Endothelial cell (in vitro differentiated cells): ENCODE results near the gene DBT. TPM values are rescaled to one million over a fixed set of nuclear protein-coding genes. Genes with fewer than 3 reads are reported as not detected.

Experiments
- DNase-seq: peaks from one replicate; pipeline ENCODE4 v3.0.0; 2021; ENCODE audit warnings: low spot score
- H3K27ac Mint-ChIP-seq: one replicate; pipeline ENCODE4 v1.8.0; 2021; ENCODE audit warnings: mixed read lengths, inconsistent platforms; ENCODE audit not compliant: unreplicated experiment
- H3K27me3 Mint-ChIP-seq: one replicate; pipeline ENCODE4 v1.8.0; 2021; ENCODE audit warnings: mild to moderate bottlenecking, moderate library complexity, mixed read lengths, inconsistent platforms; ENCODE audit not compliant: unreplicated experiment
- H3K36me3 Mint-ChIP-seq: one replicate; pipeline ENCODE4 v1.8.0; 2021; ENCODE audit warnings: mild to moderate bottlenecking, low read depth, mixed read lengths, inconsistent platforms; ENCODE audit not compliant: unreplicated experiment
- H3K4me1 Mint-ChIP-seq: one replicate; pipeline ENCODE4 v1.8.0; 2021; ENCODE audit warnings: mild to moderate bottlenecking, mixed read lengths, inconsistent platforms; ENCODE audit not compliant: unreplicated experiment
- H3K4me3 Mint-ChIP-seq: one replicate; pipeline ENCODE4 v1.8.0; 2021; ENCODE audit warnings: mild to moderate bottlenecking, mixed read lengths, inconsistent platforms; ENCODE audit not compliant: unreplicated experiment
- H3K9me3 Mint-ChIP-seq: one replicate; pipeline ENCODE4 v1.8.0; 2021; ENCODE audit warnings: mixed read lengths, inconsistent platforms; ENCODE audit not compliant: unreplicated experiment
- total RNA-seq: library from RNA; stranded (reverse); fragmentation: NEBNext Ultra II Directional; extraction: Animal tissue kit (Norgen Biotek cat#: 25700); gene quantifications from one replicate; pipeline ENCODE4 v1.2.1, GENCODE V29; 2021; ENCODE audit not compliant: unreplicated experiment
- TF ChIP-seq, protein P1 (sequence below): fragments of 200-600 bp; sonication (generic); IDR thresholded peaks from one replicate; pipeline ENCODE4 v1.5.0; 2021; ENCODE audit warnings: antibody characterized with exemption; ENCODE audit not compliant: unreplicated experiment

DBT gene
- total RNA-seq, 1 donor from 2014 or later = 8.7 TPM

DNA sequence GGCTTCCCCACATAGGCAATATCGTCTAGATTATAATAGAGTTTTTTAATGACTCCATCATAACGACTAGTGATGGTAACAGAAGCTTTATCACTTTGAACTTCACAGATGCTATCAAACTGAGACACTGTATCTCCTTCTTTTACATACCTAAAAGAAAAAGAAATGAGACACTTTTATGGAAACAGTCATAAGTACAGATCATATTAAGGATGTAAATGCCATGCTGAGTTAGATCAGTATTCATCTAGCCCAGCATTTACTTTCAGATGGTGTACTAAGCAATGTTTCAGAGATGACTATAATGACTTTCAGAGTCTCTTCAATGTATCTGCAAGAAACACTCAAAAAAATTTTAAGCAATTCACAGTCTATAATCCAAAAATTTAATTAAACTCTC, 18.9 kb downstream of the DBT start:
- Mint-ChIP-seq H3K36me3 (peaks cover 12% of the 10 kb centered on the region), H3K9me3 (no peaks in the 10 kb centered on the region), H3K4me3 (no peak overlapping the region)

DNA sequence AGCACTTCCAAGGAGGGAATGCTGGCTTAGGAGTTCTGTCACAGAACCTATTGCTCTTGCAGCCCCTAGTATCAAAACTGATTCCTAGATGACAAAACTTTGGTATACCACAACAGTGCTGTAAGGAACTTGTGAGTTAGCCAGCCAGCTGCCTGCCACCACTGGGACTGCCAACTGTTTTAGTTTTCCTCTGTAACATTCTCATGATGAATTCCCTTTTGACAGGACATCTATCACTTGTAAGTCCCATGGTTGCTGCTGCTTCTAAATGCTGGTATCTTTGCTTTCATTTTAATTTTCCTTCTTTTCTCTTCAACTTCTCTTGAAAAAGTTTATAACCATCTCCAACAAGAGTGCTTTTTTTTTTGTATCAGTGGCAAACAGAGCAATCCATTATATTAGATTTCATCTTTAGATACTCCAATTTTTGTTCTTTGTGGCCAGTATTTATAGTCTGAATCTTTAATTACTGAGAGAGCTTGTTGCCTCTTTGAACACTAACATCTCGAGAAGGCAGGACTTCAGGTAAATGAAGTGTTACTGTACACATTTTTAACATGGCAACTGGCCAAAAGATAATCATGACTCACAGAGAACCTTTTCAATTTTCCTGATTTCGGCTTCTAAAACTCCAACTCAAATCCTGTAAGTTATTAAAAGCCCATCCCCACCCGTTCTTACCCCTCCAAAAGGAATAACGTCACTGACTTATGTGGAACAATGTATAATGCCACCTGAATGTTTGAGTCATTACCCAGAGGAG, 19.8 kb downstream of the DBT start:
- Mint-ChIP-seq H3K27me3 (no peaks in the 10 kb centered on the region), H3K27ac (no peak overlapping the region), H3K9me3 (no peaks in the 10 kb centered on the region), H3K4me3 (no peak overlapping the region), H3K4me1 (peaks cover 6% of the 10 kb centered on the region), H3K36me3 (peaks cover 12% of the 10 kb centered on the region)
- no peak for DNase-seq
- TF ChIP-seq, protein P1, sequence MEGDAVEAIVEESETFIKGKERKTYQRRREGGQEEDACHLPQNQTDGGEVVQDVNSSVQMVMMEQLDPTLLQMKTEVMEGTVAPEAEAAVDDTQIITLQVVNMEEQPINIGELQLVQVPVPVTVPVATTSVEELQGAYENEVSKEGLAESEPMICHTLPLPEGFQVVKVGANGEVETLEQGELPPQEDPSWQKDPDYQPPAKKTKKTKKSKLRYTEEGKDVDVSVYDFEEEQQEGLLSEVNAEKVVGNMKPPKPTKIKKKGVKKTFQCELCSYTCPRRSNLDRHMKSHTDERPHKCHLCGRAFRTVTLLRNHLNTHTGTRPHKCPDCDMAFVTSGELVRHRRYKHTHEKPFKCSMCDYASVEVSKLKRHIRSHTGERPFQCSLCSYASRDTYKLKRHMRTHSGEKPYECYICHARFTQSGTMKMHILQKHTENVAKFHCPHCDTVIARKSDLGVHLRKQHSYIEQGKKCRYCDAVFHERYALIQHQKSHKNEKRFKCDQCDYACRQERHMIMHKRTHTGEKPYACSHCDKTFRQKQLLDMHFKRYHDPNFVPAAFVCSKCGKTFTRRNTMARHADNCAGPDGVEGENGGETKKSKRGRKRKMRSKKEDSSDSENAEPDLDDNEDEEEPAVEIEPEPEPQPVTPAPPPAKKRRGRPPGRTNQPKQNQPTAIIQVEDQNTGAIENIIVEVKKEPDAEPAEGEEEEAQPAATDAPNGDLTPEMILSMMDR = no peak

More for the DNA sequence above, 18.9 kb downstream of the DBT start:
- no peak for DNase-seq
- Mint-ChIP-seq H3K27ac (no peak overlapping the region), H3K27me3 (no peaks in the 10 kb centered on the region), H3K4me1 (peaks cover 6% of the 10 kb centered on the region)
- TF ChIP-seq, protein P1 = no peak

DNA sequence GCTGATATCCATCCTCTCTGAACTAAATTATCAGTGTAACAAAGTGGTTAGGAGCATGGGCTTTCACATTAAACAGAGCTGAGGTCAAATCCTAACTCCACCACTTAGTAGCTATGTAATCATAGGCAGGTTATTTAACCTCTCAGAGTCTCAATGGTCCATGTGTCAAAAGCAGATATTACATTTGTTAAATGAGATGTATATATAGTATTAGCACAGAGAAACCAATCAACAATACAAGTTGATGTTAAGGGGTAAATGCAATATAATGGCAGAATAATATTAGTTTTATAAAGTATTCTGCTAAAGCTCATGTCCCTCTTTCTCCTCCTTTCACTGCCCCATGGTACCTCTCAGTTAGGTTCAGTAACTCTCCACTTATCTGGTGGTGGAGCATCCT, 27.2 kb downstream of the DBT start:
- TF ChIP-seq, protein P1 = no peak
- Mint-ChIP-seq H3K4me1 (no peaks in the 10 kb centered on the region), H3K27ac (no peak overlapping the region), H3K4me3 (no peak overlapping the region), H3K9me3 (no peaks in the 10 kb centered on the region), H3K36me3 (peaks cover 5% of the 10 kb centered on the region), H3K27me3 (no peaks in the 10 kb centered on the region)
- DNase-seq = no peak

DNA sequence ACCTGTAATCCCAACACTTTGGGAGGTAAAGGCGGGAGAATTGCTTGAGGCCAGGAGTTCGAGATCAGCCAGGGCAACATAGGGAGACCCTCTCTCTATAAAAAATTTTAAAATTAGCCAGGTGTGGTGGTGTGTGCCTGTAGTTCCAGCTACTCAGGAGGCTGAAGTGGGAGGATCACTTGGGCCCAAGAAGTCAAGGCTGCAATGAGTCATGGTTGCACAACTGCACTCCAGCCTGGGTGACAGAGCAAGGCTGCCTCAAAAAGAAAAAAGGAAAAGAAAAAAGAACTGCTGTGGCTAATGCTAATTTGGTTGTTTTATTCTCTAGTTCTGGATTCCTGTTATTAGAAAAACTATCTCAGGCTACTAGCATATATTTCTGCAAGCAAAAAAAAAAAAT, 29.8 kb downstream of the DBT start:
- no peaks in the 10 kb centered on the region for H3K27me3 Mint-ChIP-seq
- peaks cover 5% of the 10 kb centered on the region for H3K36me3 Mint-ChIP-seq
- no peak for DNase-seq
- no peaks in the 10 kb centered on the region for H3K4me1 Mint-ChIP-seq
- H3K27ac Mint-ChIP-seq = no peak overlapping the region
- no peak overlapping the region for H3K4me3 Mint-ChIP-seq
- no peaks in the 10 kb centered on the region for H3K9me3 Mint-ChIP-seq
- TF ChIP-seq, protein P1 = no peak

DNA sequence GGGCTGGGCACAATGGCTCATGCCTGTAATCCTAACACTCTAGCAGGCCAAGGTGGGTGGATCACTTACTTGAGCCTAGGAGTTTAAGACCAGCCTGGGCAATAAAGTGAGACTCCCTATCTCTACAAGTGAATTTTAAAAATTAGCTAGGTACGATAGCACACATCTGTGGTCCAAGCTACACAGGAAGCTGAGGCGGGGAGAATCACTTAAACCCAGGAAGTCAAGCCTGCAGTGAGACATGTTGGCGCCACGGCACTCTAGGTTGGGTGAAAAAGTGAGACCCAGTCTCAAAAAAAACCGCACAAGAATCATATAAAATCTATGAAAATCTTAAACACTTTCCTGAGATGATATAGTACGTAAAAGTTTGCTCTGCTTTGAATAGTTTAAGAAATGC, 30.2 kb downstream of the DBT start:
- peaks cover 5% of the 10 kb centered on the region for H3K36me3 Mint-ChIP-seq
- no peaks in the 10 kb centered on the region for H3K27me3 Mint-ChIP-seq
- no peak overlapping the region for H3K4me3 Mint-ChIP-seq
- DNase-seq = no peak
- no peaks in the 10 kb centered on the region for H3K9me3 Mint-ChIP-seq
- no peak overlapping the region for H3K27ac Mint-ChIP-seq
- H3K4me1 Mint-ChIP-seq = no peaks in the 10 kb centered on the region
- TF ChIP-seq, protein P1 = no peak
